AG09319 (cell line): ENCODE results near the gene RTKN2.

ENCODE experiments used
- DNase-seq: peaks from one replicate; pipeline ENCODE4 v3.0.0-alpha.2; 2010; ENCODE audit warnings: low read depth; ENCODE audit errors: extremely low read depth
- CTCF ChIP-seq: IDR thresholded peaks from 2 replicates; pipeline ENCODE4 v1.5.1; 2011; ENCODE audit warnings: low read depth, mild to moderate bottlenecking, inconsistent platforms, low read length, moderate library complexity

RTKN2 gene

GRCh38 chr10:62268399-62269114 is at the start of gene RTKN2:
Gene RTKN2, minus strand, starts transcription at chr10:62268844. Its CDS starts 234 bp downstream, at chr10:62268610.
- DNase-seq, result no peak
- no peak for TF ChIP-seq CTCF

- no peak for TF ChIP-seq CTCF
- no peak for DNase-seq
Measured at GRCh38 chr10:62317257-62317656, 48.6 kb upstream of the RTKN2 start.

GRCh38 chr10:62309254-62309653 is 40.6 kb upstream of the RTKN2 start:
- no peak for TF ChIP-seq CTCF
- DNase-seq, result no peak

GRCh38 chr10:62308101-62308500 is 39.5 kb upstream of the RTKN2 start:
- no peak for TF ChIP-seq CTCF
- no peak for DNase-seq

- DNase-seq, result no peak
- no peak for TF ChIP-seq CTCF
Measured at GRCh38 chr10:62307635-62308034, 39.0 kb upstream of the RTKN2 start.

GRCh38 chr10:62306663-62307062 is 38.0 kb upstream of the RTKN2 start:
- no peak for DNase-seq
- no peak for TF ChIP-seq CTCF

GRCh38 chr10:62305813-62306212 is 37.2 kb upstream of the RTKN2 start:
- TF ChIP-seq CTCF, result no peak
- DNase-seq, result no peak
